B cell (primary cell): ENCODE measurements around the gene SENP3. TPM values are rescaled to one million over a fixed set of nuclear protein-coding genes. Genes with fewer than 3 reads are reported as not detected.

Source experiments
- ATAC-seq: fragments of 200-7000 bp; cut with Tn5 transposase; one replicate; pipeline ENCODE4 v1.10.0; 2021; ENCODE audit warnings: low read depth, mild to moderate bottlenecking, moderate number of reproducible peaks, moderate library complexity
- CTCF ChIA-PET: fragments of 350-600 bp; sonication (Branson Sonifier 250); formaldehyde crosslinking; loops from one replicate; lab custom pipeline; 2021; ENCODE audit warnings: antibody characterized with exemption, inconsistent platforms; lab: Charles Lee
- POLR2A ChIA-PET: fragments of 350-600 bp; sonication (Branson Sonifier 250); formaldehyde crosslinking; loops from one replicate; lab custom pipeline; 2021; ENCODE audit warnings: antibody characterized with exemption; lab: Charles Lee
- DNase-seq: peaks from one replicate; pipeline ENCODE4 v3.0.0; 2013
- H2AFZ ChIP-seq: 2 replicates; pipeline ENCODE4 v1.6.1; 2012; ENCODE audit warnings: mild to moderate bottlenecking, low read depth, low read length; ENCODE audit not compliant: insufficient read depth, poor library complexity, severe bottlenecking
- H3K27ac ChIP-seq, 2 donors: 1 replicate in 1 of 2; 2 replicates in 1 of 2; pipeline ENCODE4 v1.5.1; 2012 to 2013; ENCODE audit warnings: low read length in 2 of 2, mild to moderate bottlenecking in 2 of 2, moderate library complexity in 1 of 2
- H3K27me3 ChIP-seq, 4 experiments: fragments of 200-600 bp in 1 of 4; sonication (generic) in 1 of 4; replicated peaks in 1 of 4; 1 replicate in 2 of 4; 2 replicates in 2 of 4; pipeline versions ENCODE4 v1.6.1 to v1.7.0; 2013 to 2016; ENCODE audit warnings: low read length in 3 of 4, mild to moderate bottlenecking in 2 of 4, mixed read lengths in 1 of 4, moderate library complexity in 1 of 4; ENCODE audit not compliant: insufficient read depth in 4 of 4, control insufficient read depth in 3 of 4; ENCODE audit errors: control extremely low read depth in 1 of 4
- H3K36me3 ChIP-seq, 2 experiments: replicated peaks in 1 of 2; 1 replicate in 1 of 2; 2 replicates in 1 of 2; pipeline versions ENCODE4 v1.6.1 to v1.7.1; 2013; ENCODE audit warnings: low read length in 1 of 2; ENCODE audit not compliant: insufficient read depth in 2 of 2, control insufficient read depth in 1 of 2; ENCODE audit errors: control extremely low read depth in 1 of 2, extremely low read depth in 1 of 2
- H3K4me1 ChIP-seq, 2 donors: fragments of 200-600 bp in 1 of 2; sonication (generic) in 1 of 2; 1 replicate in 1 of 2; 2 replicates in 1 of 2; pipeline versions ENCODE4 v1.5.1 to v1.6.1; 2013 to 2017; ENCODE audit warnings: low read length in 2 of 2; ENCODE audit not compliant: control insufficient read depth in 2 of 2, insufficient read depth in 2 of 2
- H3K4me2 ChIP-seq: replicated peaks from 2 replicates; pipeline ENCODE3; 2012; ENCODE audit warnings: mild to moderate bottlenecking, low read depth, low read length; ENCODE audit not compliant: poor library complexity, severe bottlenecking
- H3K4me3 ChIP-seq, 5 experiments: fragments of 200-600 bp in 1 of 5; sonication (generic) in 1 of 5; 1 replicate in 3 of 5; 2 replicates in 2 of 5; pipeline versions ENCODE4 v1.5.1 to v1.7.0; 2011 to 2016; ENCODE audit warnings: low read length in 4 of 5, mild to moderate bottlenecking in 4 of 5, low read depth in 2 of 5, control low read depth in 1 of 5, moderate library complexity in 1 of 5; ENCODE audit not compliant: insufficient read depth in 1 of 5; ENCODE audit errors: control extremely low read depth in 1 of 5, extremely low read depth in 1 of 5
- H3K79me2 ChIP-seq: fragments of 200-600 bp; sonication (generic); one replicate; pipeline ENCODE4 v1.6.0; 2016; ENCODE audit warnings: low read length; ENCODE audit not compliant: control insufficient read depth, insufficient read depth
- H3K9ac ChIP-seq: fragments of 200-600 bp; sonication (generic); 2 replicates; pipeline ENCODE4 v1.6.1; 2017; ENCODE audit warnings: mild to moderate bottlenecking, low read length, moderate library complexity
- H3K9me3 ChIP-seq, 3 donors: one replicate each; pipeline versions ENCODE4 v1.6.1 to v1.7.1; 2013; ENCODE audit warnings: low read length in 2 of 3; ENCODE audit not compliant: control insufficient read depth in 2 of 3, insufficient read depth in 1 of 3; ENCODE audit errors: control extremely low read depth in 1 of 3
- H4K20me1 ChIP-seq: 2 replicates; pipeline ENCODE4 v1.6.0; 2012; ENCODE audit warnings: mild to moderate bottlenecking, low read length; ENCODE audit not compliant: insufficient read depth, control insufficient read depth, poor library complexity, severe bottlenecking
- H3K27ac Mint-ChIP-seq: one replicate; pipeline ENCODE4 v1.8.0; 2021; ENCODE audit warnings: mixed read lengths
- H3K27me3 Mint-ChIP-seq: one replicate; pipeline ENCODE4 v1.8.0; 2021; ENCODE audit warnings: mixed read lengths
- H3K4me1 Mint-ChIP-seq: one replicate; pipeline ENCODE4 v1.8.0; 2021; ENCODE audit warnings: mixed read lengths
- H3K4me3 Mint-ChIP-seq: one replicate; pipeline ENCODE4 v1.8.0; 2021; ENCODE audit warnings: mixed read lengths
- H3K9me3 Mint-ChIP-seq: one replicate; pipeline ENCODE4 v1.8.0; 2022; ENCODE audit warnings: mixed read lengths; ENCODE audit not compliant: insufficient read depth
- EZH2 ChIP-seq: IDR thresholded peaks from 2 replicates; pipeline ENCODE4 v1.6.1; 2012; ENCODE audit warnings: borderline replicate concordance, low read depth, mild to moderate bottlenecking, moderate library complexity, low read length; ENCODE audit not compliant: insufficient read depth, poor library complexity, severe bottlenecking
- WGBS: methylation state at CpG from one replicate; pipeline ENCODE4 v1.1.5; 2013; ENCODE audit warnings: missing lambda C conversion rate; ENCODE audit not compliant: insufficient coverage; 5-methylcytosine and 5-hydroxymethylcytosine counted together
- intact Hi-C: fragments of 100-400 bp; cut with micrococcal nuclease; formaldehyde crosslinking; loops from one replicate; pipeline ENCODE4 v1.10.0; 2022
- polyA plus RNA-seq: library from polyadenylated mRNA; depleted of rRNA; stranded (reverse); fragments of >200 nt; gene quantifications from 2 replicates; pipeline ENCODE4 v1.2.3, GENCODE V29; 2012
- total RNA-seq, 2 donors: library from RNA; stranded (reverse); fragments of 120-200 nt in 1 of 2; gene quantifications; 1 replicate in 1 of 2; 2 replicates in 1 of 2; pipeline versions ENCODE4 v1.2.3 to v1.2.4, GENCODE V29; 2013 to 2022
- TF ChIP-seq, protein P1 (sequence below): fragments of 200-600 bp; IDR thresholded peaks from one replicate; pipeline ENCODE4 v1.8.0; 2022; ENCODE audit warnings: antibody characterized with exemption, mild to moderate bottlenecking

The SENP3 gene
- total and polyA plus RNA-seq, 2 donors (not counting 1 experiment from before 2014, with no cell fraction given): 45.1 to 57.1 TPM

DNA sequence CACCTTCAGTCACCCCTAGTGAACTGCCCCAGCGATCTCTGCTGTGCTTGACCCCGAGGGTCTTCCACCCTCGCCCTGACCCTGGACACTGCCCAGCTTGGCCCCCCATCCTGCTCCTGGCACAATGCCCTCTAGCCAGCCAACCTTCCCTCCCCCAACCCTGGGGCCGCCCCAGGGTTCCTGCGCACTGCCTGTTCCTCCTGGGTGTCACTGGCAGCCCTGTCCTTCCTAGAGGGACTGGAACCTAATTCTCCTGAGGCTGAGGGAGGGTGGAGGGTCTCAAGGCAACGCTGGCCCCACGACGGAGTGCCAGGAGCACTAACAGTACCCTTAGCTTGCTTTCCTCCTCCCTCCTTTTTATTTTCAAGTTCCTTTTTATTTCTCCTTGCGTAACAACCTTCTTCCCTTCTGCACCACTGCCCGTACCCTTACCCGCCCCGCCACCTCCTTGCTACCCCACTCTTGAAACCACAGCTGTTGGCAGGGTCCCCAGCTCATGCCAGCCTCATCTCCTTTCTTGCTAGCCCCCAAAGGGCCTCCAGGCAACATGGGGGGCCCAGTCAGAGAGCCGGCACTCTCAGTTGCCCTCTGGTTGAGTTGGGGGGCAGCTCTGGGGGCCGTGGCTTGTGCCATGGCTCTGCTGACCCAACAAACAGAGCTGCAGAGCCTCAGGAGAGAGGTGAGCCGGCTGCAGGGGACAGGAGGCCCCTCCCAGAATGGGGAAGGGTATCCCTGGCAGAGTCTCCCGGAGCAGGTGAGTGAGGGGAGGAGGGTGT is 3.0 kb upstream of the SENP3 start, which contains the start of gene TNFSF13:
TSS of gene TNFSF13 (plus strand) at position 207 of the 776 bp plus-strand sequence. CDS start at position 497, 290 bp downstream.
- DNase-seq: peak; percentile 60
- H3K4me2 ChIP-seq: peak within 1 kb of the TSS; percentile 96
- H3K27me3 ChIP-seq: no peaks in the 10 kb centered on the region
- H3K4me3 ChIP-seq: peak within 1 kb of the TSS; percentile 53 to 74 (median 60)
- Mint-ChIP-seq H3K27ac (peak within 1 kb of the TSS; percentile 98), H3K9me3 (no peaks in the 10 kb centered on the region), H3K4me3 (peak within 1 kb of the TSS; percentile 97), H3K27me3 (no peaks in the 10 kb centered on the region), H3K4me1 (peaks cover 62% of the 10 kb centered on the region)
- peak within 1 kb of the TSS; percentile 78 for H3K9ac ChIP-seq
- H3K36me3 ChIP-seq: peaks cover 0 to 9% of the 10 kb centered on the region in 2 experiments
- CTCF ChIA-PET: interaction anchor here (0.7 to 25.0 kb wide), 7 partner anchors 11 to 513 kb away, joined by 3 to 666 read pairs (median 9); partner anchors contain the start of genes MPDU1, TMEM102 and TNFSF12
- POLR2A ChIA-PET: interaction anchor here (0.6 to 4.3 kb wide), 6 partner anchors 9 to 223 kb away, joined by 3 to 32 read pairs (median 6); partner anchors contain the start of gene ACAP1
- peak within 1 kb of the TSS; percentile 97 for H3K27ac ChIP-seq
- H3K79me2 ChIP-seq: peaks cover 32% of the 10 kb centered on the region
- peaks cover 44 to 64% of the 10 kb centered on the region in 2 donors for H3K4me1 ChIP-seq
- H2AFZ ChIP-seq: peak within 1 kb of the TSS; percentile 92
- TF ChIP-seq EZH2: no peak
- TF ChIP-seq, protein P1, sequence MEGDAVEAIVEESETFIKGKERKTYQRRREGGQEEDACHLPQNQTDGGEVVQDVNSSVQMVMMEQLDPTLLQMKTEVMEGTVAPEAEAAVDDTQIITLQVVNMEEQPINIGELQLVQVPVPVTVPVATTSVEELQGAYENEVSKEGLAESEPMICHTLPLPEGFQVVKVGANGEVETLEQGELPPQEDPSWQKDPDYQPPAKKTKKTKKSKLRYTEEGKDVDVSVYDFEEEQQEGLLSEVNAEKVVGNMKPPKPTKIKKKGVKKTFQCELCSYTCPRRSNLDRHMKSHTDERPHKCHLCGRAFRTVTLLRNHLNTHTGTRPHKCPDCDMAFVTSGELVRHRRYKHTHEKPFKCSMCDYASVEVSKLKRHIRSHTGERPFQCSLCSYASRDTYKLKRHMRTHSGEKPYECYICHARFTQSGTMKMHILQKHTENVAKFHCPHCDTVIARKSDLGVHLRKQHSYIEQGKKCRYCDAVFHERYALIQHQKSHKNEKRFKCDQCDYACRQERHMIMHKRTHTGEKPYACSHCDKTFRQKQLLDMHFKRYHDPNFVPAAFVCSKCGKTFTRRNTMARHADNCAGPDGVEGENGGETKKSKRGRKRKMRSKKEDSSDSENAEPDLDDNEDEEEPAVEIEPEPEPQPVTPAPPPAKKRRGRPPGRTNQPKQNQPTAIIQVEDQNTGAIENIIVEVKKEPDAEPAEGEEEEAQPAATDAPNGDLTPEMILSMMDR: no peak
- WGBS: 7% methylated on average over 11 of the region's 16 CpGs
- peaks cover 14% of the 10 kb centered on the region for H4K20me1 ChIP-seq
- no peaks in the 10 kb centered on the region for H3K9me3 ChIP-seq
- no peak for ATAC-seq
- intact Hi-C loops: no loop called here
